Astrocyte (in vitro differentiated cells and primary cell): ENCODE measurements around the gene NPR1. TPM values are rescaled to one million over a fixed set of nuclear protein-coding genes. Genes with fewer than 3 reads are reported as not detected.

Source experiments
- DNase-seq: peaks from one replicate; pipeline ENCODE4 v3.0.0-alpha.2; 2010; ENCODE audit warnings: low read depth
- FAIRE-seq: peaks from 2 replicates; lab custom pipeline; 2011; peaks lifted over from hg19 to GRCh38; lab: Jason Lieb, UNC
- H2AFZ ChIP-seq: 2 replicates; pipeline ENCODE4 v1.6.0; 2012; ENCODE audit warnings: low read depth, low read length, inconsistent platforms
- H3K27ac ChIP-seq: 2 replicates; pipeline ENCODE4 v1.5.1; 2011; ENCODE audit warnings: low read depth, low read length, inconsistent platforms
- H3K27me3 ChIP-seq: 2 replicates; pipeline ENCODE4 v1.6.0; 2011; ENCODE audit warnings: low read length, inconsistent platforms; ENCODE audit not compliant: insufficient read depth
- H3K36me3 ChIP-seq: 2 replicates; pipeline ENCODE4 v1.5.1; 2011; ENCODE audit warnings: low read length, inconsistent platforms; ENCODE audit not compliant: insufficient read depth
- H3K4me1 ChIP-seq: 2 replicates; pipeline ENCODE4 v1.5.1; 2011; ENCODE audit warnings: low read length, inconsistent platforms; ENCODE audit not compliant: insufficient read depth
- H3K4me2 ChIP-seq: 2 replicates; pipeline ENCODE4 v1.6.0; 2012; ENCODE audit warnings: low read length, inconsistent platforms
- H3K4me3 ChIP-seq: 2 replicates; pipeline ENCODE4 v1.5.1; 2011; ENCODE audit warnings: low read depth, mild to moderate bottlenecking, low read length, inconsistent platforms; ENCODE audit not compliant: insufficient read depth
- H3K79me2 ChIP-seq: 2 replicates; pipeline ENCODE4 v1.6.0; 2012; ENCODE audit warnings: mild to moderate bottlenecking, low read length, inconsistent platforms; ENCODE audit not compliant: insufficient read depth
- H3K9ac ChIP-seq: 2 replicates; pipeline ENCODE4 v1.6.0; 2012; ENCODE audit warnings: mild to moderate bottlenecking, low read length, inconsistent platforms
- H3K9me3 ChIP-seq: 2 replicates; pipeline ENCODE4 v1.5.1; 2012; ENCODE audit warnings: low read depth, mild to moderate bottlenecking, low read length, inconsistent platforms; ENCODE audit not compliant: insufficient read depth
- H4K20me1 ChIP-seq: 2 replicates; pipeline ENCODE4 v1.6.0; 2012; ENCODE audit warnings: low read length, inconsistent platforms; ENCODE audit not compliant: insufficient read depth
- H3K27ac Mint-ChIP-seq: one replicate; pipeline ENCODE4 v1.8.0; 2021; ENCODE audit warnings: mild to moderate bottlenecking, mixed read lengths; ENCODE audit not compliant: unreplicated experiment
- H3K27me3 Mint-ChIP-seq: one replicate; pipeline ENCODE4 v1.8.0; 2021; ENCODE audit warnings: low read depth, mixed read lengths; ENCODE audit not compliant: unreplicated experiment
- H3K36me3 Mint-ChIP-seq: one replicate; pipeline ENCODE4 v1.8.0; 2021; ENCODE audit warnings: low read depth, mixed read lengths; ENCODE audit not compliant: unreplicated experiment
- H3K4me1 Mint-ChIP-seq: one replicate; pipeline ENCODE4 v1.8.0; 2021; ENCODE audit warnings: low read depth, mixed read lengths; ENCODE audit not compliant: unreplicated experiment
- H3K4me3 Mint-ChIP-seq: one replicate; pipeline ENCODE4 v1.8.0; 2021; ENCODE audit warnings: mild to moderate bottlenecking, moderate library complexity, mixed read lengths; ENCODE audit not compliant: unreplicated experiment
- H3K9me3 Mint-ChIP-seq: one replicate; pipeline ENCODE4 v1.8.0; 2021; ENCODE audit warnings: mild to moderate bottlenecking, mixed read lengths; ENCODE audit not compliant: unreplicated experiment
- CTCF ChIP-seq: IDR thresholded peaks from 2 replicates; pipeline ENCODE4 v1.5.1; 2011; ENCODE audit warnings: low read depth, mild to moderate bottlenecking, inconsistent platforms, low read length, moderate library complexity; ENCODE audit not compliant: insufficient read depth
- EZH2 ChIP-seq: IDR thresholded peaks from 2 replicates; pipeline ENCODE4 v1.6.1; 2012; ENCODE audit warnings: mild to moderate bottlenecking, low read length, inconsistent platforms; ENCODE audit not compliant: insufficient read depth
- total RNA-seq: library from RNA; stranded (reverse); gene quantifications from 2 replicates; pipeline ENCODE4 v1.2.1, GENCODE V29; 2021

Gene NPR1
- total RNA-seq, 1 donor from 2014 or later = 0.11 TPM

- no peaks in the 10 kb centered on the region for H3K27me3 ChIP-seq
- H3K79me2 ChIP-seq = peaks cover 20% of the 10 kb centered on the region
- peaks cover 10% of the 10 kb centered on the region for H3K4me1 ChIP-seq
- H3K27ac ChIP-seq = peak within 1 kb of the TSS; percentile 89
- TF ChIP-seq CTCF = no peak
- no peak for TF ChIP-seq EZH2
- H3K4me2 ChIP-seq = peak within 1 kb of the TSS; percentile 99
- H3K9ac ChIP-seq = peak within 1 kb of the TSS; percentile 98
- Mint-ChIP-seq H3K27me3 (no peaks in the 10 kb centered on the region), H3K27ac (peak within 1 kb of the TSS; percentile 97), H3K4me1 (peaks cover 8% of the 10 kb centered on the region), H3K9me3 (no peaks in the 10 kb centered on the region), H3K36me3 (peaks cover 2% of the 10 kb centered on the region), H3K4me3 (peak within 1 kb of the TSS; percentile 92)
- FAIRE-seq (no peak), DNase-seq (peak; percentile 100)
- no peaks in the 10 kb centered on the region for H3K9me3 ChIP-seq
- no peaks in the 10 kb centered on the region for H3K36me3 ChIP-seq
- H4K20me1 ChIP-seq = no peaks in the 10 kb centered on the region
- H2AFZ ChIP-seq = peak within 1 kb of the TSS; percentile 93
- peak within 1 kb of the TSS; percentile 81 for H3K4me3 ChIP-seq
Measured at GRCh38 chr1:153727463-153728304, 49.2 kb downstream of the NPR1 start, which contains the start of gene INTS3. Gene INTS3, plus strand, starts transcription at chr1:153728050. Its CDS starts 585 bp downstream, at chr1:153728635.

- Histone ChIP-seq H4K20me1 (no peaks in the 10 kb centered on the region), H3K9me3 (no peaks in the 10 kb centered on the region), H3K4me3 (peak overlapping the region; percentile 81), H2AFZ (peak overlapping the region; percentile 85), H3K4me1 (peaks cover 10% of the 10 kb centered on the region), H3K27ac (peak overlapping the region; percentile 89), H3K4me2 (peak overlapping the region; percentile 99), H3K27me3 (no peaks in the 10 kb centered on the region), H3K79me2 (peaks cover 20% of the 10 kb centered on the region), H3K36me3 (no peaks in the 10 kb centered on the region), H3K9ac (peak overlapping the region; percentile 98)
- no peak for FAIRE-seq
- TF ChIP-seq EZH2 (no peak), CTCF (no peak)
- peak overlapping the region; percentile 97 for H3K27ac Mint-ChIP-seq
- no peaks in the 10 kb centered on the region for H3K9me3 Mint-ChIP-seq
- no peaks in the 10 kb centered on the region for H3K27me3 Mint-ChIP-seq
- H3K4me1 Mint-ChIP-seq = peaks cover 8% of the 10 kb centered on the region
- peaks cover 4% of the 10 kb centered on the region for H3K36me3 Mint-ChIP-seq
- peak; percentile 39 for DNase-seq
- peak overlapping the region; percentile 92 for H3K4me3 Mint-ChIP-seq
Measured at GRCh38 chr1:153728305-153729066, 50.0 kb downstream of the NPR1 start.
